Adrenal gland (tissue), 12 donors: ENCODE measurements around the gene ZFP64. TPM values are rescaled to one million over a fixed set of nuclear protein-coding genes. Genes with fewer than 3 reads are reported as not detected.

Experiments used
- DNase-seq, 7 donors: peaks; one replicate each; pipeline ENCODE4 v3.0.0-alpha.2; 2019 to 2020
- H3K27ac ChIP-seq, 5 donors: fragments of 200-600 bp; sonication (generic) in 4 of 5; 1 replicate in 3 of 5; 2 replicates in 2 of 5; pipeline versions ENCODE4 v1.5.1 to v1.8.0; 2016 to 2020; ENCODE audit warnings: mild to moderate bottlenecking in 1 of 5
- H3K27me3 ChIP-seq: fragments of 200-600 bp; 2 replicates; pipeline ENCODE4 v1.8.0; 2021
- H3K36me3 ChIP-seq, 2 donors: fragments of 200-600 bp; replicated peaks in 1 of 2; 1 replicate in 1 of 2; 2 replicates in 1 of 2; pipeline versions ENCODE4 v1.5.1 to v1.8.0; 2018 to 2022
- H3K4me1 ChIP-seq, 2 donors: fragments of 200-600 bp; replicated peaks in 1 of 2; 1 replicate in 1 of 2; 2 replicates in 1 of 2; pipeline versions ENCODE4 v1.5.1 to v1.8.0; 2018 to 2021
- H3K4me3 ChIP-seq, 4 donors: fragments of 200-600 bp; sonication (generic) in 3 of 4; one replicate each; pipeline ENCODE4 v1.5.1; 2016 to 2018
- H3K9me3 ChIP-seq, 3 donors: fragments of 200-600 bp; sonication (generic) in 1 of 3; replicated peaks in 1 of 3; 1 replicate in 2 of 3; 2 replicates in 1 of 3; pipeline versions ENCODE4 v1.5.1 to v1.8.0; 2016 to 2021
- CTCF ChIP-seq, 6 experiments: fragments of 450-650 bp in 4 of 6; fragments of 200-600 bp in 2 of 6; sonication (generic) in 1 of 6; IDR thresholded peaks; 1 replicate in 5 of 6; 2 replicates in 1 of 6; pipeline versions ENCODE4 v1.5.1 to v1.8.0; 2016 to 2021; ENCODE audit warnings: antibody characterized with exemption in 6 of 6, mild to moderate bottlenecking in 2 of 6, moderate library complexity in 1 of 6
- POLR2A ChIP-seq, 2 donors: fragments of 450-650 bp; IDR thresholded peaks; one replicate each; pipeline ENCODE4 v1.6.1; 2017; ENCODE audit warnings: antibody characterized with exemption in 2 of 2, mild to moderate bottlenecking in 2 of 2, moderate library complexity in 1 of 2
- WGBS, 4 donors: extraction: QIAGEN DNeasy Blood & Tissue Kit in 2 of 4; methylation state at CpG; one replicate each; pipeline versions ENCODE4 v1.1.5 to v1.1.7; 2013 to 2017; 5-methylcytosine and 5-hydroxymethylcytosine counted together
- intact Hi-C, 2 donors: fragments of 100-400 bp; cut with DNase I; formaldehyde crosslinking; loops; one replicate each; pipeline versions ENCODE4 v1.14.1 to v1.15.0; 2022 to 2023
- polyA plus RNA-seq, 3 donors: library from polyadenylated mRNA; stranded (reverse); fragments of 200-250 nt in 2 of 3; fragments of 350-450 nt in 1 of 3; fragmentation: Illumina TruSeq in 1 of 3; extraction: RNeasy Lipid Tissue Mini Kit (QIAGEN cat#74804) in 1 of 3; gene quantifications; one replicate each; pipeline ENCODE4 v1.2.3, GENCODE V29; 2013 to 2014
- total RNA-seq, 9 donors: library from RNA; depleted of rRNA in 4 of 9; stranded (reverse); fragments of >200 nt in 4 of 9; fragments of 120-200 nt in 1 of 9; fragmentation: NEBNext Ultra II Directional in 1 of 9; extraction: Animal tissue kit (Norgen Biotek cat#: 25700) in 1 of 9; gene quantifications; one replicate each; pipeline versions ENCODE4 v1.1.0 to v1.2.4, GENCODE V29; 2013 to 2023
- donor health status: healthy with polysubstance abuse.
- donor health status: Bipolar disorder and iron deficiency.
- donor health status: DM: yes; HTN: yes; CAD: no.
- donor health status: DM: no; HTN: no; CAD: no.
- donor health status: DM: no; HTN: no; CAD: no.
- donor health status: DM: yes; HTN: yes; CAD: no.

ZFP64 gene
- total and polyA plus RNA-seq, 12 donors = 2.3 to 27.6 (median 13.4) TPM

- no peaks in the 10 kb centered on the region for H3K36me3 ChIP-seq
- no peaks in the 10 kb centered on the region for H3K4me1 ChIP-seq
- no peak overlapping the region for H3K4me3 ChIP-seq
- H3K27ac ChIP-seq = no peak overlapping the region
- DNase-seq = no peak
- no peaks in the 10 kb centered on the region for H3K9me3 ChIP-seq
- no peaks in the 10 kb centered on the region for H3K27me3 ChIP-seq
- intact Hi-C loops = no loop called here
- TF ChIP-seq POLR2A (IDR thresholded peaks at IDR 0.05) (no peak), CTCF (IDR thresholded peaks at IDR 0.05) (no peak)
- WGBS, 4 donors = 80 to 97% (median 91%) methylated on average over 2 of the region's 2 CpGs
Measured at GRCh38 chr20:52201395-52201794, 9.8 kb upstream of the ZFP64 start.

- Histone ChIP-seq H3K9me3 (no peaks in the 10 kb centered on the region), H3K36me3 (no peaks in the 10 kb centered on the region), H3K27me3 (no peaks in the 10 kb centered on the region), H3K27ac (no peak overlapping the region), H3K4me1 (no peaks in the 10 kb centered on the region), H3K4me3 (no peak overlapping the region)
- whole genome bisulfite sequencing, 4 donors = 71 to 96% (median 82%) methylated on average over 2 of the region's 2 CpGs
- TF ChIP-seq POLR2A (IDR thresholded peaks at IDR 0.05) = no peak
- no peak for TF ChIP-seq CTCF (IDR thresholded peaks at IDR 0.05)
- intact Hi-C loops = no loop called here
- no peak for DNase-seq
Measured at GRCh38 chr20:52200870-52201269, 9.3 kb upstream of the ZFP64 start.

GRCh38 chr20:52196845-52197244 lies 5.3 kb upstream of the ZFP64 start:
- no peaks in the 10 kb centered on the region for H3K4me1 ChIP-seq
- intact Hi-C loops = no loop called here
- no peak for DNase-seq
- no peak overlapping the region for H3K4me3 ChIP-seq
- H3K36me3 ChIP-seq = no peaks in the 10 kb centered on the region
- no peaks in the 10 kb centered on the region for H3K27me3 ChIP-seq
- 95 to 99% (median 97%) methylated on average over 3 of the region's 3 CpGs for WGBS, 4 donors
- no peaks in the 10 kb centered on the region for H3K9me3 ChIP-seq
- H3K27ac ChIP-seq = no peak overlapping the region
- TF ChIP-seq CTCF (IDR thresholded peaks at IDR 0.05) (no peak), POLR2A (IDR thresholded peaks at IDR 0.05) (no peak)

- Histone ChIP-seq H3K4me1 (peaks cover 0 to 10% of the 10 kb centered on the region in 2 donors), H3K36me3 (no peaks in the 10 kb centered on the region), H3K9me3 (no peaks in the 10 kb centered on the region), H3K4me3 (no peak overlapping the region), H3K27me3 (no peaks in the 10 kb centered on the region), H3K27ac (no peak overlapping the region)
- DNase-seq = peak in 1 of 7 donors; percentile 39
- TF ChIP-seq CTCF (IDR thresholded peaks at IDR 0.05) = no peak
- 85 to 96% (median 92%) methylated on average over 9 of the region's 9 CpGs for WGBS, 4 donors
- intact Hi-C loops = no loop called here
Measured at GRCh38 chr20:52193886-52194545, 2.4 kb upstream of the ZFP64 start.
